ENCODE data around the gene SEL1L. TPM values are rescaled to one million over a fixed set of nuclear protein-coding genes. Genes with fewer than 3 reads are reported as not detected.

Gene SEL1L
- total RNA-seq = 10 to 100 TPM; 65.7 TPM
- polyA plus RNA-seq = 10 to 100 TPM; 18.4 to 30.2 TPM

GRCh38 chr14:81533536-81534343 lies at the start of gene SEL1L:
Gene SEL1L (minus strand): TSS chr14:81533853. CDS start chr14:81533744, 109 bp downstream.
- Mint-ChIP-seq H3K9me3 (peaks cover 0 to 10% (median 5%) of the 10 kb centered on the region in 8 donors), H3K36me3 (peaks cover 0 to 15% of the 10 kb centered on the region in 2 donors), H3K27me3 (peaks cover 0 to 2% of the 10 kb centered on the region in 2 donors), H3K27ac (peak within 1 kb of the TSS; percentile 88 to 97 (median 94)), H3K4me1 (peaks cover 33 to 69% (median 52%) of the 10 kb centered on the region in 4 donors), H3K4me3 (peak within 1 kb of the TSS; percentile 94 to 97 (median 96))
- no peaks in the 10 kb centered on the region for H3K9me3 ChIP-seq (ENCODE audit: control insufficient read depth in 1 of 2, low read length in 2 of 2)
- peak within 1 kb of the TSS; percentile 84 to 91 for H3K4me3 ChIP-seq (ENCODE audit: low read length in 2 of 2)
- peaks cover 53% of the 10 kb centered on the region for H3K4me1 ChIP-seq (ENCODE audit: insufficient read depth, low read length)
- POLR2A ChIA-PET (ENCODE audit: partially characterized antibody) = interaction anchor here (0.6 to 2.9 kb wide), 7 partner anchors 13 to 574 kb away, joined by 4 to 26 read pairs (median 6); partner anchors contain the start of gene GTF2A1
- CTCF ChIA-PET (ENCODE audit: partially characterized antibody) = interaction anchor here (0.8 to 2.0 kb wide), 4 partner anchors 11 to 69 kb away, joined by 3 to 10 read pairs (median 4); no protein-coding TSS in a partner anchor
- peak; percentile 99 to 100 (median 99) for DNase-seq
- no peaks in the 10 kb centered on the region for H3K27me3 ChIP-seq (ENCODE audit: insufficient read depth, low read length)
- H3K27ac ChIP-seq (ENCODE audit: low read depth, low read length) = peak within 1 kb of the TSS; percentile 86
- no peaks in the 10 kb centered on the region for H3K36me3 ChIP-seq (ENCODE audit: insufficient read depth, low read length)
- intact Hi-C loops (cut with micrococcal nuclease) = loop anchor here (1.0 to 5.0 kb wide), 3 partner anchors 61 to 591 kb away; partner anchors contain the start of gene CEP128

GRCh38 chr14:81582420-81582819 lies 48.8 kb upstream of the SEL1L start:
- no peaks in the 10 kb centered on the region for H3K36me3 Mint-ChIP-seq
- ChIA-PET CTCF (ENCODE audit: partially characterized antibody) (no interaction called here), POLR2A (ENCODE audit: partially characterized antibody) (no interaction called here)
- peaks cover 12% of the 10 kb centered on the region in 2 donors for H3K27me3 Mint-ChIP-seq
- DNase-seq = no peak
- Histone ChIP-seq H3K4me3 (ENCODE audit: low read length in 2 of 2) (no peak overlapping the region), H3K9me3 (ENCODE audit: control insufficient read depth in 1 of 2, low read length in 2 of 2) (no peaks in the 10 kb centered on the region), H3K4me1 (ENCODE audit: insufficient read depth, low read length) (no peaks in the 10 kb centered on the region), H3K27ac (ENCODE audit: low read depth, low read length) (no peak overlapping the region), H3K27me3 (ENCODE audit: insufficient read depth, low read length) (no peaks in the 10 kb centered on the region), H3K36me3 (ENCODE audit: insufficient read depth, low read length) (no peaks in the 10 kb centered on the region)
- no peaks in the 10 kb centered on the region for H3K4me1 Mint-ChIP-seq
- no peak overlapping the region for H3K4me3 Mint-ChIP-seq
- H3K9me3 Mint-ChIP-seq = peaks cover 0 to 5% (median 3%) of the 10 kb centered on the region in 8 donors
- intact Hi-C loops (cut with micrococcal nuclease) = no loop called here
- no peak overlapping the region for H3K27ac Mint-ChIP-seq

- no peaks in the 10 kb centered on the region for H3K4me1 ChIP-seq (ENCODE audit: insufficient read depth, low read length)
- no peaks in the 10 kb centered on the region for H3K27me3 ChIP-seq (ENCODE audit: insufficient read depth, low read length)
- H3K27ac ChIP-seq (ENCODE audit: low read depth, low read length) = no peak overlapping the region
- no peak overlapping the region for H3K4me3 Mint-ChIP-seq
- H3K4me3 ChIP-seq (ENCODE audit: low read length in 2 of 2) = no peak overlapping the region
- no peaks in the 10 kb centered on the region for H3K36me3 ChIP-seq (ENCODE audit: insufficient read depth, low read length)
- ChIA-PET POLR2A (ENCODE audit: partially characterized antibody) (no interaction called here), CTCF (ENCODE audit: partially characterized antibody) (no interaction called here)
- H3K9me3 ChIP-seq (ENCODE audit: control insufficient read depth in 1 of 2, low read length in 2 of 2) = no peaks in the 10 kb centered on the region
- intact Hi-C loops (cut with micrococcal nuclease) = no loop called here
- H3K36me3 Mint-ChIP-seq = no peaks in the 10 kb centered on the region
- H3K27me3 Mint-ChIP-seq = peaks cover 11 to 19% of the 10 kb centered on the region in 2 donors
- H3K27ac Mint-ChIP-seq = no peak overlapping the region
- H3K9me3 Mint-ChIP-seq = peaks cover 0 to 5% (median 3%) of the 10 kb centered on the region in 8 donors
- H3K4me1 Mint-ChIP-seq = no peaks in the 10 kb centered on the region
- no peak for DNase-seq
These were observed 45.5 kb upstream of the SEL1L start for GRCh38 chr14:81579115-81579514.

- no peaks in the 10 kb centered on the region for H3K4me1 Mint-ChIP-seq
- Histone ChIP-seq H3K27ac (ENCODE audit: low read depth, low read length) (no peak overlapping the region), H3K27me3 (ENCODE audit: insufficient read depth, low read length) (no peaks in the 10 kb centered on the region), H3K4me1 (ENCODE audit: insufficient read depth, low read length) (no peaks in the 10 kb centered on the region), H3K36me3 (ENCODE audit: insufficient read depth, low read length) (no peaks in the 10 kb centered on the region), H3K4me3 (ENCODE audit: low read length in 2 of 2) (no peak overlapping the region), H3K9me3 (ENCODE audit: control insufficient read depth in 1 of 2, low read length in 2 of 2) (no peaks in the 10 kb centered on the region)
- ChIA-PET CTCF (ENCODE audit: partially characterized antibody) (no interaction called here), POLR2A (ENCODE audit: partially characterized antibody) (no interaction called here)
- H3K4me3 Mint-ChIP-seq = no peak overlapping the region
- H3K27ac Mint-ChIP-seq = no peak overlapping the region
- DNase-seq = no peak
- no peaks in the 10 kb centered on the region for H3K36me3 Mint-ChIP-seq
- peaks cover 15% of the 10 kb centered on the region in 2 donors for H3K27me3 Mint-ChIP-seq
- no peaks in the 10 kb centered on the region for H3K9me3 Mint-ChIP-seq
- intact Hi-C loops (cut with micrococcal nuclease) = no loop called here
These were observed 37.8 kb upstream of the SEL1L start for GRCh38 chr14:81571437-81571836.

- ChIA-PET CTCF (ENCODE audit: partially characterized antibody) (no interaction called here), POLR2A (ENCODE audit: partially characterized antibody) (no interaction called here)
- Histone ChIP-seq H3K4me1 (ENCODE audit: insufficient read depth, low read length) (no peaks in the 10 kb centered on the region), H3K9me3 (ENCODE audit: control insufficient read depth in 1 of 2, low read length in 2 of 2) (no peaks in the 10 kb centered on the region), H3K27me3 (ENCODE audit: insufficient read depth, low read length) (no peaks in the 10 kb centered on the region), H3K36me3 (ENCODE audit: insufficient read depth, low read length) (no peaks in the 10 kb centered on the region), H3K27ac (ENCODE audit: low read depth, low read length) (no peak overlapping the region), H3K4me3 (ENCODE audit: low read length in 2 of 2) (no peak overlapping the region)
- peaks cover 8 to 16% of the 10 kb centered on the region in 2 donors for H3K27me3 Mint-ChIP-seq
- H3K4me1 Mint-ChIP-seq = no peaks in the 10 kb centered on the region
- H3K36me3 Mint-ChIP-seq = no peaks in the 10 kb centered on the region
- intact Hi-C loops (cut with micrococcal nuclease) = no loop called here
- H3K4me3 Mint-ChIP-seq = no peak overlapping the region
- no peaks in the 10 kb centered on the region for H3K9me3 Mint-ChIP-seq
- no peak for DNase-seq
- peak overlapping the region in 1 of 7 donors; percentile 30 for H3K27ac Mint-ChIP-seq
These were observed 33.6 kb upstream of the SEL1L start for GRCh38 chr14:81567302-81567701.

GRCh38 chr14:81565441-81566290 lies 32.0 kb upstream of the SEL1L start:
- Mint-ChIP-seq H3K4me3 (no peak overlapping the region), H3K36me3 (no peaks in the 10 kb centered on the region), H3K27ac (no peak overlapping the region), H3K4me1 (no peaks in the 10 kb centered on the region), H3K27me3 (peaks cover 12 to 16% of the 10 kb centered on the region in 2 donors), H3K9me3 (no peaks in the 10 kb centered on the region)
- DNase-seq = no peak
- no peaks in the 10 kb centered on the region for H3K9me3 ChIP-seq (ENCODE audit: control insufficient read depth in 1 of 2, low read length in 2 of 2)
- POLR2A ChIA-PET (ENCODE audit: partially characterized antibody) = no interaction called here
- CTCF ChIA-PET (ENCODE audit: partially characterized antibody) = no interaction called here
- intact Hi-C loops (cut with micrococcal nuclease) = no loop called here
- no peaks in the 10 kb centered on the region for H3K27me3 ChIP-seq (ENCODE audit: insufficient read depth, low read length)
- H3K4me1 ChIP-seq (ENCODE audit: insufficient read depth, low read length) = no peaks in the 10 kb centered on the region
- H3K4me3 ChIP-seq (ENCODE audit: low read length in 2 of 2) = no peak overlapping the region
- H3K27ac ChIP-seq (ENCODE audit: low read depth, low read length) = no peak overlapping the region
- no peaks in the 10 kb centered on the region for H3K36me3 ChIP-seq (ENCODE audit: insufficient read depth, low read length)

GRCh38 chr14:81562818-81563217 lies 29.2 kb upstream of the SEL1L start:
- intact Hi-C loops (cut with micrococcal nuclease) = no loop called here
- H3K27me3 Mint-ChIP-seq = peaks cover 3 to 9% of the 10 kb centered on the region in 2 donors
- no peaks in the 10 kb centered on the region for H3K36me3 Mint-ChIP-seq
- DNase-seq = no peak
- Histone ChIP-seq H3K36me3 (ENCODE audit: insufficient read depth, low read length) (no peaks in the 10 kb centered on the region), H3K4me3 (ENCODE audit: low read length in 2 of 2) (no peak overlapping the region), H3K9me3 (ENCODE audit: control insufficient read depth in 1 of 2, low read length in 2 of 2) (no peaks in the 10 kb centered on the region), H3K27ac (ENCODE audit: low read depth, low read length) (no peak overlapping the region), H3K4me1 (ENCODE audit: insufficient read depth, low read length) (no peaks in the 10 kb centered on the region), H3K27me3 (ENCODE audit: insufficient read depth, low read length) (no peaks in the 10 kb centered on the region)
- H3K27ac Mint-ChIP-seq = no peak overlapping the region
- CTCF ChIA-PET (ENCODE audit: partially characterized antibody) = no interaction called here
- no peaks in the 10 kb centered on the region for H3K4me1 Mint-ChIP-seq
- no peak overlapping the region for H3K4me3 Mint-ChIP-seq
- no peaks in the 10 kb centered on the region for H3K9me3 Mint-ChIP-seq
- POLR2A ChIA-PET (ENCODE audit: partially characterized antibody) = no interaction called here

All from CD4-positive, alpha-beta memory T cell (primary cell).